Esophagus squamous epithelium (tissue), 5 donors: ENCODE measurements around the gene ITGB8. TPM values are rescaled to one million over a fixed set of nuclear protein-coding genes. Genes with fewer than 3 reads are reported as not detected.

ENCODE experiments used
- DNase-seq: peaks from one replicate; lab custom pipeline; 2025; lab: John Stamatoyannopoulos, UW
- H3K27ac ChIP-seq, 4 donors: fragments of 200-600 bp; sonication (generic); one replicate each; pipeline ENCODE4 v1.5.1; 2016 to 2019; ENCODE audit warnings: mild to moderate bottlenecking in 1 of 4
- H3K27me3 ChIP-seq, 4 donors: fragments of 200-600 bp; sonication (generic); 1 replicate in 3 of 4; 2 replicates in 1 of 4; pipeline versions ENCODE4 v1.5.1 to v1.6.0; 2017 to 2021; ENCODE audit warnings: antibody characterized with exemption in 1 of 4
- H3K36me3 ChIP-seq, 3 donors: fragments of 200-600 bp; sonication (generic); one replicate each; pipeline ENCODE4 v1.5.1; 2016 to 2019
- H3K4me1 ChIP-seq, 3 donors: fragments of 200-600 bp; sonication (generic); one replicate each; pipeline ENCODE4 v1.5.1; 2017 to 2019
- H3K4me3 ChIP-seq, 4 donors: fragments of 200-600 bp; sonication (generic); 1 replicate in 3 of 4; 2 replicates in 1 of 4; pipeline ENCODE4 v1.5.1; 2016 to 2019; ENCODE audit warnings: mild to moderate bottlenecking in 2 of 4, moderate library complexity in 1 of 4
- H3K9me3 ChIP-seq, 3 donors: fragments of 200-600 bp; sonication (generic); one replicate each; pipeline ENCODE4 v1.5.1; 2016 to 2019
- POLR2A ChIP-seq, 4 donors: fragments of 450-650 bp; IDR thresholded peaks; one replicate each; pipeline ENCODE4 v1.6.1; 2017; ENCODE audit warnings: antibody characterized with exemption in 4 of 4, mild to moderate bottlenecking in 4 of 4, moderate library complexity in 3 of 4
- WGBS, 2 donors: methylation state at CpG; one replicate each; pipeline ENCODE4 v1.1.5; 2018; 5-methylcytosine and 5-hydroxymethylcytosine counted together
- intact Hi-C: fragments of 100-400 bp; cut with DNase I; formaldehyde crosslinking; loops from one replicate; pipeline ENCODE4 v1.15.0; 2022
- total RNA-seq, 4 donors: library from RNA; depleted of rRNA; stranded (reverse); fragments of >200 nt; gene quantifications; one replicate each; pipeline ENCODE4 v1.1.0, GENCODE V29; 2016
- TF ChIP-seq, protein P1 (sequence below), 6 experiments: fragments of 450-650 bp in 4 of 6; fragments of 200-600 bp in 2 of 6; sonication (generic) in 2 of 6; IDR thresholded peaks; one replicate each; pipeline ENCODE4 v1.5.1; 2016 to 2019; ENCODE audit warnings: antibody characterized with exemption in 6 of 6, mild to moderate bottlenecking in 4 of 6, moderate library complexity in 4 of 6
- donor health status: DM: yes; HTN: yes; CAD: no.

ITGB8 gene
- total RNA-seq, 4 donors from 2014 or later: 23.5 to 30.6 (median 27.4) TPM

DNA sequence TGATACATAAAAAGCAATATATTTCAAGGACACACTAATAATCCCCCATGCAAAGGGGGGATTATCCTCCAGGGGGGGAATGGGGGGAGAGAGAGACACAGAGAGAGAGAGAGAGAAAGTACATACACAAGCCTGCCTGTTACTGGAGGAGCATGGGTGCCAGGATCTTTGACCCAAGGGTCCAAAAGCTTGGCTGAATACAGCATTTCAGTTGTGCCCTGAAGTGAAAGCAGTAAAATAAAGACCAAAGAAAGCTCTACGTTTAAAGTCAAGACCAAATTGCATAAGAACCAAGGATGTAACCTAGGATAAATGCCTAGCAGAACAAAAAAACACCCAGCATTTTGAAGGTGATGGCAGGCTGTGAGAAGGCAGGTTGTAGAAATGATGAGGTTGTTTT, 27.8 kb upstream of the ITGB8 start:
- TF ChIP-seq POLR2A (IDR thresholded peaks at IDR 0.05): no peak
- TF ChIP-seq, protein P1, sequence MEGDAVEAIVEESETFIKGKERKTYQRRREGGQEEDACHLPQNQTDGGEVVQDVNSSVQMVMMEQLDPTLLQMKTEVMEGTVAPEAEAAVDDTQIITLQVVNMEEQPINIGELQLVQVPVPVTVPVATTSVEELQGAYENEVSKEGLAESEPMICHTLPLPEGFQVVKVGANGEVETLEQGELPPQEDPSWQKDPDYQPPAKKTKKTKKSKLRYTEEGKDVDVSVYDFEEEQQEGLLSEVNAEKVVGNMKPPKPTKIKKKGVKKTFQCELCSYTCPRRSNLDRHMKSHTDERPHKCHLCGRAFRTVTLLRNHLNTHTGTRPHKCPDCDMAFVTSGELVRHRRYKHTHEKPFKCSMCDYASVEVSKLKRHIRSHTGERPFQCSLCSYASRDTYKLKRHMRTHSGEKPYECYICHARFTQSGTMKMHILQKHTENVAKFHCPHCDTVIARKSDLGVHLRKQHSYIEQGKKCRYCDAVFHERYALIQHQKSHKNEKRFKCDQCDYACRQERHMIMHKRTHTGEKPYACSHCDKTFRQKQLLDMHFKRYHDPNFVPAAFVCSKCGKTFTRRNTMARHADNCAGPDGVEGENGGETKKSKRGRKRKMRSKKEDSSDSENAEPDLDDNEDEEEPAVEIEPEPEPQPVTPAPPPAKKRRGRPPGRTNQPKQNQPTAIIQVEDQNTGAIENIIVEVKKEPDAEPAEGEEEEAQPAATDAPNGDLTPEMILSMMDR (IDR thresholded peaks at IDR 0.05): no peak
- Histone ChIP-seq H3K4me1 (peaks cover 0 to 6% (median 0%) of the 10 kb centered on the region in 3 donors), H3K36me3 (no peaks in the 10 kb centered on the region), H3K27ac (no peak overlapping the region), H3K9me3 (no peaks in the 10 kb centered on the region), H3K27me3 (no peaks in the 10 kb centered on the region), H3K4me3 (no peak overlapping the region)
- intact Hi-C loops: no loop called here
- no peak for DNase-seq
- WGBS, 2 donors: 42 to 43% methylated on average over 1 of the region's 1 CpG

DNA sequence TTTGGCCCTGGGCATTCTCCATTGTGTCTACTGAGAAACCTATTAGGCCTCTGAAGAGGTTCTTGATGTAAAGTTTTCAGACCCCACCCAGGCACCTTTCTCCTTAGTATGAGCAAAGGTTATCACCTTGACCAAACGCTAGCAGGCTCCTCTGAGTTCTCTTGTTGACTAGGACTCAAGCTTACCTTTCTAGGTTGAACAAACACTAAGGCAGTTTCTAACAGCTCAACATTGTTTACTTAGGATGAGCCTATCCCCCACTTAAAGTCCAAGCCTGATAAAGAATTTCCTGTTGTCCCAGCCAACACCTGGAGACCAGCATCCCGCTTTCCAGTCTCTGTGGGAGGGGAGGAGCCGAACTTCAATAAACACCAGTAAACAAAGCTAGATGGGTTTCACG, 26.3 kb upstream of the ITGB8 start:
- intact Hi-C loops: no loop called here

DNA sequence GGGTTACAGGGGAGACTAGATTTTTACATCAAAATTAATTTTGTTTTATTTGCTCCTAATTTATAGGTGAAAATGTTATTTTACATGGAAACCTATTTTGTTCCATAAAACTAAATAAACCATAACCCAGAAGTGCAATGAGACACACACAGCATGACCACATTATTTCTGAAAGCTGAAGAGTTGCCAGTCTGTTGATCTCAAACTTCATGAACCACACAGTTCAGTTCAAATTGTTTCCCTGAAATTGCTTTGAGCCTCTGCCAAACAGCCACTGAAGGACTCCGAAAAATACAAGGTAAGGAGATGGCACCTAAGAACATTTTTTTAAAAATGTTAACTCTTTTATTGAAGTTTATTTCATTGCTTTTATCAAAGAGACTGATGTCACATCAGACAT, 25.0 kb upstream of the ITGB8 start:
- no peak overlapping the region for H3K27ac ChIP-seq
- intact Hi-C loops: no loop called here
- no peaks in the 10 kb centered on the region for H3K4me1 ChIP-seq
- TF ChIP-seq, protein P1 (IDR thresholded peaks at IDR 0.05): no peak
- TF ChIP-seq POLR2A (IDR thresholded peaks at IDR 0.05): no peak
- DNase-seq: no peak
- no peaks in the 10 kb centered on the region for H3K36me3 ChIP-seq
- no peaks in the 10 kb centered on the region for H3K27me3 ChIP-seq
- 80 to 88% methylated on average over 1 of the region's 1 CpG for WGBS, 2 donors
- no peaks in the 10 kb centered on the region for H3K9me3 ChIP-seq
- no peak overlapping the region for H3K4me3 ChIP-seq

More for the DNA sequence above, 26.3 kb upstream of the ITGB8 start:
- no peak for TF ChIP-seq POLR2A (IDR thresholded peaks at IDR 0.05)
- TF ChIP-seq, protein P1 (IDR thresholded peaks at IDR 0.05): no peak
- Histone ChIP-seq H3K36me3 (no peaks in the 10 kb centered on the region), H3K4me1 (peaks cover 0 to 1% (median 0%) of the 10 kb centered on the region in 3 donors), H3K4me3 (no peak overlapping the region), H3K27me3 (no peaks in the 10 kb centered on the region), H3K9me3 (no peaks in the 10 kb centered on the region), H3K27ac (no peak overlapping the region)
- 87 to 92% methylated on average over 4 of the region's 4 CpGs for whole genome bisulfite sequencing, 2 donors
- DNase-seq: no peak

DNA sequence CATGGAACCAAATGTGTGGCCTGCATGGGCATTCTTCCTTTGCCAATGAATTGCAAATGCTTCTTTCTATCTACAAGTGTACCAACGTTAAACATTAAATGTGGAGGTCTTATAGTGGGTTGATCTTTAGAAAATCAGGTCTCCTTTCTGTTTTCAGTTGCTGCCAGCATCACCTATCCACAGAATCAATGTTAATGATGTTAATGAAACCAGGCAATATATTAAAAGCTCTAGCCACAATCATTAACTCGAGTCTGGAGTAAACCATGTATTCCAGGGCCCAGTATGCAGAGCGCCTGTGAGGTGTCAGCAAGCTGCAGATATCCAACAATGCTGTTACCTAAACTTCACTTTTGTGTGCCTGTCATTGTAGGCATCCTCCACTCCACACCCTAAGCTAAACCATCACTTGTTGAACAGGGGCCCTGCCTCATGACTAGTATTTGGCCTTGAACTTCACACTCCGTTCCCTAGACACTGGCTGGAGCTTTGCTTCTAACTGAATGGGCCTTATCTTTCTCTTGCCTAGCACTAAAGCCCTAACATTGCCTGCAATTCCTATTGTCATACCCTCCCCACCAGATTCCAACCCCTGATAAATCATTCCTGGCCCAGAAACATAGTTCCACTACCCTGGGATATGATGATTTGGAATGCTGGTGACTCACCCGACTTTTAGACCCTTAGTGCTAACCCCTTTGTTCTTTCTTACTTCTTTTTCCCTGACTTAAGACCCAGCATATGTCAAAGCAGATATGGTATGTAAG, 24.3 kb upstream of the ITGB8 start:
- no peak for DNase-seq
- intact Hi-C loops: no loop called here
- no peaks in the 10 kb centered on the region for H3K9me3 ChIP-seq
- H3K36me3 ChIP-seq: no peaks in the 10 kb centered on the region
- H3K4me1 ChIP-seq: no peaks in the 10 kb centered on the region
- H3K27ac ChIP-seq: no peak overlapping the region
- H3K27me3 ChIP-seq: no peaks in the 10 kb centered on the region
- 80 to 85% methylated on average over 5 of the region's 5 CpGs for WGBS, 2 donors
- H3K4me3 ChIP-seq: no peak overlapping the region
- TF ChIP-seq POLR2A (IDR thresholded peaks at IDR 0.05): no peak
- TF ChIP-seq, protein P1 (IDR thresholded peaks at IDR 0.05): no peak

DNA sequence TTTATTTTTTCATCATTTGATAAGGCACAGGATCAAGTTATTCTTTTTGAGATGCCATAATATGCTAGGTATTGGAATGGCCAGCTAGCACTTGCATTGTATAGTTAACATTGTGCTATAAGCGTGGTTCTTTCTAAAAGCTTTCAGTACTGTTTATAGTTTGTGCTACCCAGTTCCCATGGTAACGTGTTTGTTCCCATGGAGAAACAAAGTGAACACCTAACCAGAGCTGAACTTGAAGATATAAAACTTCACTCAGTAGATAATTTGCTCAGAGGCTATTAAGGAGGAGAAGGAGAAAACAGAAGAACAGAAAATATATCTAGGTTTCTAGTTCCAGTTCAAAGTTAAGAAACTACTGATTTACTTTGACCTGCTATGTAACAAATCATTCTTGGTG, 23.6 kb upstream of the ITGB8 start:
- H3K27me3 ChIP-seq: no peaks in the 10 kb centered on the region
- H3K4me1 ChIP-seq: peaks cover 0 to under 1% (median 0%) of the 10 kb centered on the region in 3 donors
- H3K4me3 ChIP-seq: no peak overlapping the region
- no peak overlapping the region for H3K27ac ChIP-seq
- TF ChIP-seq, protein P1 (IDR thresholded peaks at IDR 0.05): no peak
- TF ChIP-seq POLR2A (IDR thresholded peaks at IDR 0.05): no peak
- H3K36me3 ChIP-seq: no peaks in the 10 kb centered on the region
- intact Hi-C loops: no loop called here
- H3K9me3 ChIP-seq: no peaks in the 10 kb centered on the region
- WGBS, 2 donors: 28 to 42% methylated on average over 2 of the region's 2 CpGs
- no peak for DNase-seq
